Ectodermal cell (in vitro differentiated cells): Measurements from ENCODE around the gene SLC13A2.

Experiments
- H3K27ac ChIP-seq: 2 replicates; pipeline ENCODE4 v1.7.0; 2013; ENCODE audit warnings: mild to moderate bottlenecking, low read depth, low read length; ENCODE audit not compliant: insufficient read depth, poor library complexity, severe bottlenecking
- H3K27me3 ChIP-seq: 2 replicates; pipeline ENCODE4 v1.7.0; 2013; ENCODE audit warnings: mild to moderate bottlenecking, low read length; ENCODE audit not compliant: insufficient read depth, control insufficient read depth, poor library complexity, severe bottlenecking
- H3K36me3 ChIP-seq: one replicate; pipeline ENCODE4 v1.7.0; 2013; ENCODE audit warnings: low read length; ENCODE audit not compliant: control insufficient read depth, insufficient read depth
- H3K4me1 ChIP-seq: one replicate; pipeline ENCODE4 v1.7.0; 2013; ENCODE audit warnings: low read length; ENCODE audit not compliant: control insufficient read depth, insufficient read depth
- H3K4me3 ChIP-seq: 2 replicates; pipeline ENCODE4 v1.7.0; 2013; ENCODE audit warnings: low read depth, low read length, control low read depth; ENCODE audit not compliant: insufficient read depth
- H3K9me3 ChIP-seq: 2 replicates; pipeline ENCODE4 v1.7.0; 2013; ENCODE audit warnings: mild to moderate bottlenecking, low read length, moderate library complexity; ENCODE audit not compliant: control insufficient read depth
- WGBS, 2 experiments: methylation state at CpG; one replicate each; pipeline ENCODE4 v1.1.7; 2013; ENCODE audit warnings: missing lambda C conversion rate in 2 of 2; 5-methylcytosine and 5-hydroxymethylcytosine counted together

SLC13A2 gene

GRCh38 chr17:28545141-28545503, 71.7 kb downstream of the SLC13A2 start:
- no peaks in the 10 kb centered on the region for H3K36me3 ChIP-seq
- 84 to 89% methylated on average over 2 of the region's 2 CpGs for WGBS, 2 experiments
- H3K4me1 ChIP-seq: peaks cover 10% of the 10 kb centered on the region
- no peak overlapping the region for H3K27ac ChIP-seq
- no peak overlapping the region for H3K4me3 ChIP-seq
- H3K9me3 ChIP-seq: no peaks in the 10 kb centered on the region
- no peaks in the 10 kb centered on the region for H3K27me3 ChIP-seq

GRCh38 chr17:28545787-28546415, 72.5 kb downstream of the SLC13A2 start:
- 84 to 88% methylated on average over 6 of the region's 6 CpGs for WGBS, 2 experiments
- Histone ChIP-seq H3K27me3 (no peaks in the 10 kb centered on the region), H3K4me1 (peaks cover 15% of the 10 kb centered on the region), H3K27ac (no peak overlapping the region), H3K4me3 (no peak overlapping the region), H3K36me3 (no peaks in the 10 kb centered on the region), H3K9me3 (no peaks in the 10 kb centered on the region)

DNA sequence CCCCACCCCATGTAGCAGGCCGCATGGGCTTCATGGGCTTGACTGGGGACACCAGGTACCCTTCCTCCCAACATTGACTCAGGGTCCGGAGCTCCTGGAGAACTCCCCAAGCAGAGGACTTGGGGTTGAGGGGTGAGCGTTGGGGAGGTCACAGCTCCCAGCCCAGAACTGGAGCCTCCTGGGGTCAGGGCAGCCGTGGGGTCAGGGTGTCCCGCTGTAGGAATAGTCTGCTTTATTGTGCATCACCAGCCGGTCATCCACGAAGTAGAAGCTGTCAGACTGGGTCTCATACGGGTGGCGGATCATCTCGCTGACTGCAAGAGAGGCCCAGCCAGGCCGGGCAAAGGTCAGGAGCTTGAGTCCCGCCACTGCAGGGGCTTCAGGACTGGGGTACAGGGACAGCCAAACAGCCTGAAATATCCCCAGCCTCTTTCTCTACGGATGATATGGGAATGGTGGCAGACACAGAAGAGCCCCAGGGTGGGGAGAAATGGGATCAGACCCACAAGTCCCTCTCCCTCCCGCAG, 73.7 kb downstream of the SLC13A2 start:
- H3K36me3 ChIP-seq: no peaks in the 10 kb centered on the region
- H3K27me3 ChIP-seq: no peaks in the 10 kb centered on the region
- WGBS, 2 experiments: 93 to 95% methylated on average over 14 of the region's 14 CpGs

More for the DNA sequence above, 73.7 kb downstream of the SLC13A2 start:
- Histone ChIP-seq H3K4me1 (peaks cover 17% of the 10 kb centered on the region), H3K4me3 (no peak overlapping the region), H3K9me3 (no peaks in the 10 kb centered on the region), H3K27ac (no peak overlapping the region)
